HG03280 (cell line): ENCODE data around the gene CHMP6.

Source experiments
- ATAC-seq: cut with Tn5 transposase; IDR thresholded peaks from one replicate; pipeline ENCODE4 v1.9.1; 2021; ENCODE audit warnings: mild to moderate bottlenecking, moderate library complexity; ENCODE audit not compliant: unreplicated experiment

The CHMP6 gene

DNA sequence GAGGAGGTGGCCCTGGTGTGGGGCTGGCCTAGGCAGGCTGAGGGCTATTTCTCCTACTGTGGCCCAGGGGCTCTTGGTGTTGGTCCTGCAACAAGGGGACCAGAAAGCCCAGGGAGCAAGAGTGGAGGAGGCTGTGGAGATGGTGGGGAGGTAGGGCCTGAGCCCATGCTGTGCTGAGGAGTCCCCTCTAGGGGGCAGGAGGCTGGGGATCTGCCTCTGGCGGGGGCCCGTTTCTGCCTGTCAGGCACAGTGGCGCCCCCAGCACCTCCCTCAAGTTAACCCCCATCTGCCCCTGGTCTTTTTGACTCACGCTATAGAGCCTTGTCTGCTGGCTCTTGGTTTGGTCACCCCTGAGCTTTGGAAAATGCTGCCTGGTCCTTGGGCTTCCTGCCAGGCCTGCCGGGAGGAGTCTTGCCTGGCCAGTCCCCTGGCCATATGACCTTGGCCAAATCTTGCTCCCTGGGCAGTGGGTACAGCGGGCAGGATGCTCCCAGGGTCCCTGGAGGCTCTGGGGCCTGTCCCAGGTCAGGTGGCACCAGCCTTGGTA lies 49.2 kb downstream of the CHMP6 start:
- no peak for ATAC-seq

DNA sequence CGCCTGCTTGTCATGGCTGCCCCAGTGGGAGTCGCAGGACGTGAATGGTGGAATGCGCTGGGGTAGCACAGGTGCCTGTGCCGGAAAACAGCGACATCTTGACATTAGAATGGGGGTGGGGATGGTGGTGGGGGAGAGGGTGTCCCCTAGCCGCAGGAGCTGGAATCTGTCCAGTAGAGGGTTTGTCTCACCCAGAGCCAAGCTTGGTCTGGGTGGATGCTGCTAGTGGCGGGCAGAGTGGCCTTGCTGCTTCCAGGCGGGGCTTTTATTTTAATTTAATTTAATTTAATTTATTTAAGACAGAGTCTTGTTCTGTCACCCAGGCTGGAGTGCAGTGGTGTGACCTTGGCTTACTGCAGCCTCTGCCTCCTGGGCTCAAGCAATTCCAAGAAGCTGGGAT lies 51.0 kb downstream of the CHMP6 start:
- no peak for ATAC-seq

DNA sequence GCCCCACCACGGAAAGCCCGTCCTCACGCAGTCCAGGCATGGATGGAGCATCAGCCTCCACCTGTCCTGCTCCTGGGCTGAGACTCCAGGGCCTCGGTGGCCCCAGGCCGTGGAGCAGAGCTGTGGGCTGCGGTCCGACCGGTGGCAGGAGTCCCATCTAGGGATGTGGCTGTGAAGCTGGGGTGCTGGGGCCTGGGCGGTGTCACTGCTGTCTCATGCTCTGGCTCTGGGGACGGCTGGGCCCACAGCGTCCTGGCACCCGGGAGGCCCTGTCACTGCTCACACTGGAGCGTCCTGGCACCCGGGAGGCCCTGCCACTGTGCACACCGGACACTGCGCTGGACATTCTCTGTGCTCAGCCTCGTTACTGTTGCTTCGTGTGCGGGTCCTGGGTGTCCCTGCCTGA lies 51.7 kb downstream of the CHMP6 start:
- ATAC-seq: no peak

DNA sequence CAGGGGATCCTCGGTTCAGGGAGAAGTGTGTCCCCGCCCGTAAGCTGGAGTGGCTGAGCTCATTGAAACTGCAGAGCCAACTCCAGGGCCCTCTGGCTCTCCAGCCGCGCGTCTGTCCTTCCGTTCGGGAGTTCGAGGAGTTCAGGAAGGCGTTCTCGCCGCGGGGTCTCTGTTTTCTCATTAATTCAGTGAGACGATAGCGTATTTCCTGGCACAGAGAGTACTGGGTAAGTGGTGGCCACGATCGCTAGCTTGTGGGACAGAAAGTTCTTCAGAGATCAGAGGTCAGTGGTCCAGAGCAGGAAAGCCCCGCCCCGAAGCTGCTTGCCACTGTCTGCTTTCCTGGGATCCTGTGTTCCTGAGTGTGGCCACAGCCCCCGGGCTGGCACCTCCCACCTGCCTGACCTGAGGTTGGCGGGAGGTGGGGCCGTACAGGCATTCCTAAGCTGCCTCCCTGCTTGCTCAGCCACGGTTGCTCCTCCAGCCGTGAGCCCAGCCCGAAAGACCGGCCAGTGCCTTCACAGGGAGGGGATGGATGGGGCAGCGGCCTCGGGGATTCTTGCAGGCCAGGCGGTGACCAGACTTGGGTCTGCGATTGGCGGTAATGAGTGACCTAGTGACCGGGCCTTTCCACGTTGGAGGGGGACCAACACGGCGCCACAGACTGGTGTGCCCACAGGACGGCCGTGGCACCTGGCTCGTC lies 52.2 kb downstream of the CHMP6 start:
- no peak for ATAC-seq

DNA sequence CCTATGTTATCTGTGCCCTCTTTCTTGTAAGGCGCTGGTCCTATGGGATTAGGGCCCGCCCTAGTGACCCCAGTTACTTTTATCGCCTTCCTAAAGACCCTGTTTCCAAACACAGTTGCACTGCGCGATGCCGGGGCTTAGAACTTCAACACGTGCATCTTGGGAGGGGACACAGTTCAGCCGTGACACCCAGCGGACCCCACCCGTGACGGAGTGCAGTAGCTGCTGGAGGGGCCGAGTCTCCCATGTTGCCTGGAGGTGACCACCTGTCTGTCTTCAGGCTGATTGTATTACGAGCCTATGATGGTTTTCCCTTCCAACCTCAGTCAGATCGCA lies 52.8 kb downstream of the CHMP6 start:
- no peak for ATAC-seq

DNA sequence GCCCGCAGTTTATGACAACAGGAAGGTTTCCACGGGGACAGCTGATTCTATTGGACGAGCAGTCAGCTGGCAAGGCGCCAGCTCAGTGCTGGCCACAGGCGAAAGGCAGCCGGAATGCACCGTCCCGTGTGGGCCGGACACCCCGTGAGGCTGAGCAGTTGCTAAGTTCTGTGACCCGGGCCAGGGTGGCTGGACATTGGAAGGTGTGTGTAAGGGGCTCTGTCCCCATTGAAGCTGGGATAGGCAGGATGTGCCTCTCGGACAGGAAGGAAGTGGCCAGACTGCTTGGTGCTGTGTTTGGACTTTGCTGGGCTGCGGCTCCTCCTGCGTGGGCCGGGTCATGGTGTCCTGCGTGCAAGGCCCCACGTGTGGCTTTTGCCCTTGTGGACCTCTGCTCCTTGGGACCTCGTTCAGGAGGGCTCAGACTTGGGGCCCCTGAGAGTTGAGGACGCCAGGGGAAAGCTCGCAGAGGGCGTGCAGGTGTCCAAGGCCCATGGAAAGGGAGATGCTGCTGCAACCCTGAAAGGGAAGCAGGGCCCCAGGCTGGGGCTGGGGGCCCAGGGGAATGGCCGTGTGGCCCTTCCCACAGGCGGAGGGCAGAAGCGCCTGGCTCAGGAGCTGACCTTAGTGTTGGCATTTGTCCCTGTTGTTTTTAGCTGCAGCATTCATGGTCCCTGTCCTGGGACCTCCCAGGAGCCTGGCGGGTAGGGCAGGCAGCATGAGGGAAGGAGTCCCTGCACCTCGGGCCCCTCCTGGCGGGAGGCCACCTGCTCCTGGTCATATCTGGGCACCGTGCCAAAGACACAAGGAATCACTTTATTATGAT lies 53.3 kb downstream of the CHMP6 start:
- no peak for ATAC-seq

DNA sequence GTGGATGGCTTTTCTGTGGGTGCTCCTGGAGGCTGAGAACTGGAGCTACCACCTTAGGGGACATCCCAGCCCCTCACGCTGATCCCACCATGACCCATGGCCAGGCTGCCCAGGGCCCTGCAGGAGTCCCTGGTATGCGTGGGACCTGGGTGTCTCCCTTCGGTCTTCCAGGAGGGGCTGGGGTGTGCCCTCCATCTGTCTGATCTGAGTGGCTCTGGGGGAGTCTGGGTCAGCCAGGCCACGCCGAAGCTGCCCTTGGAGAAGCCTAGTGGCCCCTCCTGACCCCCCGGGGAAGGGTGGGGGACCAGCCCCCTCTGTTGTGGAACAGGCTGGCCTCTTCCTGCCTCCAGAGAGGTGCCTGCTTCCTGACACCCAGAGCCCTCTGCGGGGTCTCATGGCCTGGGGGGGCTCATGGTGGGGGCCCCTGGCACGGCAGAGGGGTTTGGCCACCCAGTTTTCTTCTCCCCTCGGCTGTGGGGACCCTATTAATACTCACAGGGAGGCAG lies 54.0 kb downstream of the CHMP6 start:
- no peak for ATAC-seq

DNA sequence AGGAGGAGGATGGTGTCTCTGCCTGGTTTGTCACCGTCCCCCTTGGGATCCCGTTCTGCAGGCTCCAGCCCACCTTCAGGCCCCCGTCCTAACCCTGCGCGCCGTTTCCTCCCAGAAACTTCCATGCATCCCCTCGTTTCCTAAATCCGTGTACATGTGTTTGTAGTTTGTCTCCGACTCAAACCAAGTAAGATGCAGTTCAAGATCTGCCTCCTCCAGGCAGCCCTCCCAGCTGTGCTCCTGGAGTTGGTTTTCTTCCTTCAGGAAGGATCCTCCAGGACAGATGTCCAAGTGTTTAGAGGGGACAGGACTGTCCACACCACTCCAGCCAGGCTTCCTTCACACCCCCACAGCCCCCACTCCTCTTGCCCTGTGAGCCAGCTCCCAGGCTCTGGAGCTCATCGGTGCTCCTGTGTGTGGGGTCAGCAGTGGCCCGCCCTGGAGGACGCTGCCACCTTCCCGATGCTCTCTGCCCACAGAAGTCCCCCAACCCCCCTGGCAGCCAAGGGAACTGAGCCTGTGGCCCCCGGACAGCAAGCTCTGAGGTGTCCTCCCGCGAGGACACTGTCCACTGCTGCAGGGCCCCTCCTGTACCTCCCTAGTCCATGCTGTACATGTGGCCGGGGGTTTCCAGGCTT lies 54.6 kb downstream of the CHMP6 start:
- no peak for ATAC-seq

DNA sequence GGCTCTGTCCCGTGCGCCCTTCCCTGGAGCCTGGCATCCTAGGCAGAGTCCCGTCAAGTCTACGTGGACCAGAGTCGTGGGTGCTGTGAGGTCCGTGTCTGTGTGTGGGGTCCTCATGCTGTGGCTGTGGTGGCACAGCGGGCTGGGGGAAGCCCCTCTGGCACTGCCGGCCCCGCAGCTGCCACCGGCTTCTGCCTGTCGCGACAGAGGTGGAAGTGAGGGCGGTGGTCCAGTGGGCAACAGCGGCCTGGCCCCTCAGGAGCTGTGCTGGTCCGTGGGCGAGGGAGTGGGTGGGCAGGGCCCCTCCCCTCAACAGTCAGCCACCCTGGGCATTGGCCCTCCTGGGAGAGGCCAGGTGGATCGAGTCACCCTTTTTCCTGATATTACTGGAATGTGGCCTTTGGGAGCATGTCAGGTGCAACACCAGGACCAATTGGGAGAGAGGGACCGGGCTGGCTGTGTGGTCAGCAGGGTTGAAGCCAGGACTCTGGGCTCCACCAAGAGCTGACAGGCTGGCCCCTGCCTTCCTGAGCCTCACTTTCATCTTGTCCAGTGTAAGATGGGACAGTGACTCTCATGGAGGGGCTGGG lies 55.2 kb downstream of the CHMP6 start:
- no peak for ATAC-seq

DNA sequence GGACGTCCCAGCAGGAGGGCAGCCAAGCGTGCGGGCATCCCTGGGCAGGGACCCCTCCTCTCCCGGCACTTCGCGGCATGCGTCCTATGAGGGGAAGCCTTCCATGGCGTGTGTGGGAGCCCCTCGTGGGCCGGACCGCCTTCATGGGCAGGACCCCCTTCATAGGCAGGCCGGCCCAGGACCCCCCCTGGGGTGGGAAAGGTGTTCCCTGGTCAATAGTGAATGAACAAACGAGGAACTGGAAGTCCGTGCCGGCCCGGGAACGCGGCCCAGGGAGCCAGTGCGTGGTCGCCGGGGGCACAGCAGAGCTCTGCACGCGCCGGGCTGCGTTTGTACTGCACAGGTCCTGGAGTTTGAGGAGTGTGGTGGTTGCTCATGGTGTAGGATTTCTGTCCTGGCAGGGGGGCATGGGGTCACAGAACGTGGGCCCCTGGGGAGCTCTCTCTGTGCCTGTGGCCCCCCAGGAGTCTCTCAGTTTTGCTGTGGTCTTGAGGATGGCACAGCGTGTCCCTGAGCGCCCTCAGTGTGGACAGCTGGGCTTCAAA lies 57.3 kb downstream of the CHMP6 start:
- no peak for ATAC-seq

DNA sequence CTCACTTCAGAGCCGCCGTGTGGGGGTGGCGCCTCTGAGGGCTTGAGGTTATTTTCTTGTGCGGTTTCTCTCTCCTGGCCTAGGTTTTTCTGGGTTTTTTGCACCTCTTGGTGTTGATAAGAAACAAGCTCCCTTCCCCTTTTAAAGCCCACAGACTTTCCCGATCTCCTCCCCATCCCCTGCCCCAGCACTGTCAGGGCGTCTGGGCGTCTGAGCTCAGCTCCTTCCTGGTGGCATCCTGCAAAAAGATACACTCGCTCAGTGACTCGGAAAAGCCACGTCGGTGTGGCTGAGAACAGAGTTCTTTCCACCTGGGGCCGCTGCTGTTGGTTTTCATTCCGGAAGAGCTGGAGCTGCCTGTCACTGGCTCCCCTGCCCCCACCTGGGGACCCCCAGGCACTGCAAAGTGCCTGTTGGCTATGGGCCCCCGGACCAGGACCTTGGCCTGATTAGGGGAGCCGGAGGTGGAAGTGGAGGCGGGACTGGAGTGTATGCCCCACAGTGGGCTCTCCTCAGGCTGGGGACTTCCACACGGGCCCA lies 57.8 kb downstream of the CHMP6 start:
- no peak for ATAC-seq
